GM12873 (cell line): ENCODE measurements around the gene ATE1.

Experiments
- TF ChIP-seq, protein P1 (sequence below): IDR thresholded peaks from 2 replicates; pipeline ENCODE4 v1.5.1; 2012; ENCODE audit warnings: low read depth, mild to moderate bottlenecking, moderate library complexity, low read length, control low read depth; ENCODE audit not compliant: insufficient read depth; ENCODE audit errors: missing control alignments

ATE1 gene

GRCh38 chr10:121942749-121943416, 15.1 kb upstream of the ATE1 start:
- TF ChIP-seq, protein P1, sequence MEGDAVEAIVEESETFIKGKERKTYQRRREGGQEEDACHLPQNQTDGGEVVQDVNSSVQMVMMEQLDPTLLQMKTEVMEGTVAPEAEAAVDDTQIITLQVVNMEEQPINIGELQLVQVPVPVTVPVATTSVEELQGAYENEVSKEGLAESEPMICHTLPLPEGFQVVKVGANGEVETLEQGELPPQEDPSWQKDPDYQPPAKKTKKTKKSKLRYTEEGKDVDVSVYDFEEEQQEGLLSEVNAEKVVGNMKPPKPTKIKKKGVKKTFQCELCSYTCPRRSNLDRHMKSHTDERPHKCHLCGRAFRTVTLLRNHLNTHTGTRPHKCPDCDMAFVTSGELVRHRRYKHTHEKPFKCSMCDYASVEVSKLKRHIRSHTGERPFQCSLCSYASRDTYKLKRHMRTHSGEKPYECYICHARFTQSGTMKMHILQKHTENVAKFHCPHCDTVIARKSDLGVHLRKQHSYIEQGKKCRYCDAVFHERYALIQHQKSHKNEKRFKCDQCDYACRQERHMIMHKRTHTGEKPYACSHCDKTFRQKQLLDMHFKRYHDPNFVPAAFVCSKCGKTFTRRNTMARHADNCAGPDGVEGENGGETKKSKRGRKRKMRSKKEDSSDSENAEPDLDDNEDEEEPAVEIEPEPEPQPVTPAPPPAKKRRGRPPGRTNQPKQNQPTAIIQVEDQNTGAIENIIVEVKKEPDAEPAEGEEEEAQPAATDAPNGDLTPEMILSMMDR, result no peak

DNA sequence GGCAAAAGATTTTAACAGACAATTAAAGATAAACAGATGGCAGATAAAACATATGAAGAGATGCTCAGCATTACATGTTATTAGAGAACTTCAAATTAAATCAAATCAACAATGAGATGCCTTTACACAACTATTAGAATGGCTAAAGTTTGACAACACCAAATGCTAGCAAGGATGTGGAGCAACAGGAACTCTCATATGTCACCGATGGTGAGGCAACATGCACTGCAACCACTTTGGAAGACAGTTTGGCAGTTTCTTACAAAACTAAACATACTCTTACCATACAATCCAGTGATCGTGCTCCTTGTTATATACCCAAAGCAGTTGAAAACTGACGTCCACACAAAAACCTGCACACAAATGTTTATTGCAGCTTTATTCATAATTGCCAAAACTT, 13.7 kb upstream of the ATE1 start:
- TF ChIP-seq, protein P1, result no peak

GRCh38 chr10:121936295-121936694, 8.5 kb upstream of the ATE1 start:
- TF ChIP-seq, protein P1, result no peak

DNA sequence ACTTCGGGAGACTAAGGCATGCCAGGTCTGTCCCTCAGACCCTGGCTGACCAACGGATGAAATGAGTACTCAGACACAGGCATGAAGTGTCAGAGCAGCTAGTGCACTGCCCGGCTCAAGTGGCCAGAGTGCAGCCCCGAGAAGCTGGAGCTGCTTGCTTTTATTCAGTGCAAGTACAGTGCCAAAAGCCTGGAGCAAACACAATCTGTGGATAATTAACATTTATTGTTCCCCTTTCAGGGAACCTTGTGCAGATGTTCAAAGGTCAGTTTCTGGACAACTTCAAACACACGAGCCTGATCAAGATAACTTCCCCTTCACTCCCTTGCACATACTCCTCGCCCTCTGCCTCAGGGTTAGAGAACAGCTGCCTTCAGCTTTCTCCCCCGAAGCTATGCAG, 7.9 kb upstream of the ATE1 start:
- TF ChIP-seq, protein P1, result no peak

- TF ChIP-seq, protein P1, result no peak
These were observed 675 bp upstream of the ATE1 start for GRCh38 chr10:121928528-121928884.

DNA sequence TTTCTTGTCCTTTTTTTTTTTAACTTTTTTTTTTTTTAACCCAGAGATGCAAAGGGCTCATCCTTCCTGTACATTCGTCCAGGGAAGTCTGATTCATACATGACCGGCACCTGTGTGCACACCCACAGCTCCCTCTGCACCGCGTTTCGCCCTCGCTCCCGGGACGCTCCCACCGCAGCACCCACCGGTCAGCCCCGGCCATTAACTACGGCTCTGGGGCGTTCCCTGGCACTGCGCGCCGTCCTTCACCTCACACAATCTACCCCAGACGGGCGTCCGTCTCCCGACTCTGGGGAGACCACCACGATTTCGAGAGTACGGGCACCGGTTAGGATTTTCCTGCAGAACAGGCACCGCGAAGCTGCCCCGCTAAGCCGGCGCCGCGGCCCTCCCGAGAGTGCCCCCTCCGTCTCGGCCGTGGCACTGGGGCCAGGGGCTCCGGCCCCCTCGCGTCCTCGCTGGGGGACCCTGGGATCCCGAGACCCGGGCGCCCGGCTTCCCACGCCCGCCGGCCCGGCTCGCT, 452 bp downstream of the ATE1 start:
- TF ChIP-seq, protein P1, result no peak

DNA sequence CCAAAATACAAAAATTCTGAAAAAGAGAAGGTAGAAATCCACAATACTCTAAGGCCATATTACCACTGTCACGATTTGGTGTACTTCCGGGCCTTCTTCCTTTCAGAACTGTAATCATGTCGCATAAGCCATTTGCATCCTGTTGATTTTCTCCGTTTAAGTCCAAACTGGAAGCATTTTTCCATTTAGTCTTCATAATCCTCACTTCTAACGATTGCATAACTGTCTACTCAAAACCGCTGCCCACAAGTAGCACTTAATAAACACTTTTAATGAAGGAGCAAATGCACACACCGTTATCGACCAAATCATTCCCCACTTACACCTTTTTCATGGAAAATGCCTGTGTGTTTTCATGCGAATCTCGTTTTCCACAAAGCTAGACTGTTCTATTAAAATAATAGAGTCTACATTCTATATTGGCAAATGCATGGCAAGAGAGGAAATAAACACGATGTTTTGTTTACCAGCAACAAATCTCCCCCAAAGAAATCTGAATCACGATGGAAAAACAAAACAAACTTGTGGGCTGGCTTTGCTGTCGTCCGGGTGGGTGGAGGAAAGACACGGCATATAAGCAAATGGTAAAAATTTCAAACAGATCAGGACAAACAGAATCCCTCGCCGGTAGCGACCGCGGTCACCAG, 1.0 kb downstream of the ATE1 start:
- TF ChIP-seq, protein P1, result no peak
